Adrenal gland (tissue), 5 donors: ENCODE measurements around the gene TMED7.

Experiments
- CTCF ChIP-seq, 6 experiments: fragments of 450-650 bp in 4 of 6; fragments of 200-600 bp in 2 of 6; sonication (generic) in 1 of 6; IDR thresholded peaks; 1 replicate in 5 of 6; 2 replicates in 1 of 6; pipeline versions ENCODE4 v1.5.1 to v1.8.0; 2016 to 2021; ENCODE audit warnings: antibody characterized with exemption in 6 of 6, mild to moderate bottlenecking in 2 of 6, moderate library complexity in 1 of 6
- POLR2A ChIP-seq, 2 donors: fragments of 450-650 bp; IDR thresholded peaks; one replicate each; pipeline ENCODE4 v1.6.1; 2017; ENCODE audit warnings: antibody characterized with exemption in 2 of 2, mild to moderate bottlenecking in 2 of 2, moderate library complexity in 1 of 2
- donor health status: DM: no; HTN: no; CAD: no.

- no peak for TF ChIP-seq CTCF (IDR thresholded peaks at IDR 0.05)
- TF ChIP-seq POLR2A (IDR thresholded peaks at IDR 0.05): no peak
Observed at GRCh38 chr5:115578657-115579056, 47.2 kb downstream of the TMED7 start.
